Measurements from ENCODE around the gene PFDN1. TPM values are rescaled to one million over a fixed set of nuclear protein-coding genes. Genes with fewer than 3 reads are reported as not detected.

Gene PFDN1
- total RNA-seq, 1 experiment from 2014 or later, result 71.9 TPM

DNA sequence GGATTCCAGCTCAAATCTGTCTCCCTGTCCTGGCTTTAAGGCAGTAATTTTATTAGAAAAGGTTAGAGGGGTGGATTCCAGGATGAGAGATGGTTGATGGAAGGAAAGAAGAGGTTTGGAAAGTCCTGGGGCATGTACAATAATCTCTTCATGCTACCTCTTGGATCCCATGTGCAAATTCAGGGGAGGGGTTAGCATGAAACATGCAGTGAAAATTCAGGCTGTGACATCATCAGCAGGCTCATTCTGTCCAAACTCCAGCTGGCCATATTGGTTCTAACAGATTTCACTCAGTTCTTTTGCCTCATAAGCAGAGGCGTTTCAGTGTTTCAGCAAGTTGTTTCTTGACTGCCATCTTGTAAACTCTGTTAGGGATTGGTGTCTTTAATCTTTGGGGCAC lies 72.5 kb downstream of the PFDN1 start:
- intact Hi-C loops (cut with micrococcal nuclease; ENCODE audit: unreplicated experiment), result no loop called here
- TF ChIP-seq, protein P1, sequence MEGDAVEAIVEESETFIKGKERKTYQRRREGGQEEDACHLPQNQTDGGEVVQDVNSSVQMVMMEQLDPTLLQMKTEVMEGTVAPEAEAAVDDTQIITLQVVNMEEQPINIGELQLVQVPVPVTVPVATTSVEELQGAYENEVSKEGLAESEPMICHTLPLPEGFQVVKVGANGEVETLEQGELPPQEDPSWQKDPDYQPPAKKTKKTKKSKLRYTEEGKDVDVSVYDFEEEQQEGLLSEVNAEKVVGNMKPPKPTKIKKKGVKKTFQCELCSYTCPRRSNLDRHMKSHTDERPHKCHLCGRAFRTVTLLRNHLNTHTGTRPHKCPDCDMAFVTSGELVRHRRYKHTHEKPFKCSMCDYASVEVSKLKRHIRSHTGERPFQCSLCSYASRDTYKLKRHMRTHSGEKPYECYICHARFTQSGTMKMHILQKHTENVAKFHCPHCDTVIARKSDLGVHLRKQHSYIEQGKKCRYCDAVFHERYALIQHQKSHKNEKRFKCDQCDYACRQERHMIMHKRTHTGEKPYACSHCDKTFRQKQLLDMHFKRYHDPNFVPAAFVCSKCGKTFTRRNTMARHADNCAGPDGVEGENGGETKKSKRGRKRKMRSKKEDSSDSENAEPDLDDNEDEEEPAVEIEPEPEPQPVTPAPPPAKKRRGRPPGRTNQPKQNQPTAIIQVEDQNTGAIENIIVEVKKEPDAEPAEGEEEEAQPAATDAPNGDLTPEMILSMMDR (IDR thresholded peaks at IDR 0.05; ENCODE audit: unreplicated experiment), result no peak
- H3K9me3 Mint-ChIP-seq (ENCODE audit: low read depth, unreplicated experiment), result no peaks in the 10 kb centered on the region
- CTCF ChIA-PET, result no interaction called here
- H3K4me3 Mint-ChIP-seq (ENCODE audit: low read depth, unreplicated experiment), result no peak overlapping the region
- H3K27me3 Mint-ChIP-seq (ENCODE audit: unreplicated experiment), result no peaks in the 10 kb centered on the region
- no peak for DNase-seq
- peaks cover 6% of the 10 kb centered on the region for H3K36me3 Mint-ChIP-seq (ENCODE audit: insufficient read depth, unreplicated experiment)
- H3K4me1 Mint-ChIP-seq (ENCODE audit: low read depth, unreplicated experiment), result peaks cover 9% of the 10 kb centered on the region
- no peak overlapping the region for H3K27ac Mint-ChIP-seq (ENCODE audit: unreplicated experiment)
- BruUV-seq (replicated peaks), result no TSS peak

DNA sequence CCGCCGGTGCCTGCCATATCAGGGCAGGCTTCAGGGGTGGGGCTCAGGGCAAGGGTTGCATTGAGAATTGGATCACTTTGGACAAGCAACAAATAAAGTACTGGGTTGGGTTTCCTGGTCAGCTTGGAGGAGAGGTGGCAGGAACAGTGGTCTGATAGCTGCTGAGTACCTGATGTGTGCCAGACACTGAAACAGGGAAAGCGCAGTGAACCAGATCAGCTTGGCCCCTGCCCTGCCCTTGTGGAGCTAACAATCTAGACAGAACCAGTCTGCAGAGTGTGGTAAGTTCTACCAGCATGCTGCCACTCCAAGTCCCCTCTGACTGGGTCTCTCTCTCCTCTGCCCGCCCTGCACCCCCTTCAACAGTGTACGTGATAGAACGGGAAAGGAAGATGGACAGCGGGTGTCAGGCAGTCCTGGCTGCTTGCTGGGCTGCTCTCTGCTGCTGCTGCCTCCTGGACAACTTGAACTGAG lies 74.5 kb downstream of the PFDN1 start:
- Mint-ChIP-seq H3K9me3 (ENCODE audit: low read depth, unreplicated experiment) (no peaks in the 10 kb centered on the region), H3K4me3 (ENCODE audit: low read depth, unreplicated experiment) (no peak overlapping the region), H3K27ac (ENCODE audit: unreplicated experiment) (no peak overlapping the region), H3K4me1 (ENCODE audit: low read depth, unreplicated experiment) (peaks cover 6% of the 10 kb centered on the region), H3K27me3 (ENCODE audit: unreplicated experiment) (no peaks in the 10 kb centered on the region), H3K36me3 (ENCODE audit: insufficient read depth, unreplicated experiment) (peaks cover 6% of the 10 kb centered on the region)
- CTCF ChIA-PET, result no interaction called here
- DNase-seq, result no peak
- no TSS peak for BruUV-seq (replicated peaks)
- intact Hi-C loops (cut with micrococcal nuclease; ENCODE audit: unreplicated experiment), result loop anchor here (5.0 kb wide), 1 partner anchor 46 kb away; no protein-coding TSS in a partner anchor
- TF ChIP-seq, protein P1 (IDR thresholded peaks at IDR 0.05; ENCODE audit: unreplicated experiment), result no peak

DNA sequence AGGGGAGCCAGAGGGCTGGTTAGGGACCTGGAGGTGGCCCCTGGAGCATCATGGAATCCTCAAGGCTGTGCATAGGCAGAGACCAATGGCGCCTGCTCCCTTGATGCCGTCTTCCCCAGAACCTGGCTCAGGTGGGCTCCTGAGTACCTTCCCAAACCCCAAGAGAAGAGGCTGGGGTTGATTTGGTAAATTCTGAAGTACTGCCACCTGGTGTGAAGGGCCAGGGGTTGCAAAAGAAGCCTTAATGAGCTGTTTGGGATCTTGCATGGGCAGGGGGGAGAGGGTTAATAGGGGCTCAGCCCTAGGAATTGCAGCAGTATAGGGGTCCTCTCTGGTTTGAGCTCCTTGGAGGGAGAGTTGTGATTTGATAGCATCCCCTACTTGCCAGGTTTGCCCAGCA lies 75.9 kb downstream of the PFDN1 start:
- TF ChIP-seq, protein P1 (IDR thresholded peaks at IDR 0.05; ENCODE audit: unreplicated experiment), result no peak
- Mint-ChIP-seq H3K4me1 (ENCODE audit: low read depth, unreplicated experiment) (peaks cover 19% of the 10 kb centered on the region), H3K9me3 (ENCODE audit: low read depth, unreplicated experiment) (peaks cover 2% of the 10 kb centered on the region), H3K27ac (ENCODE audit: unreplicated experiment) (no peak overlapping the region), H3K36me3 (ENCODE audit: insufficient read depth, unreplicated experiment) (peaks cover 10% of the 10 kb centered on the region), H3K27me3 (ENCODE audit: unreplicated experiment) (no peaks in the 10 kb centered on the region), H3K4me3 (ENCODE audit: low read depth, unreplicated experiment) (no peak overlapping the region)
- intact Hi-C loops (cut with micrococcal nuclease; ENCODE audit: unreplicated experiment), result loop anchor here (5.0 kb wide), 1 partner anchor 45 kb away; no protein-coding TSS in a partner anchor
- CTCF ChIA-PET, result interaction anchor here (0.6 kb wide), 1 partner anchor 93 kb away, joined by 3 read pairs; no protein-coding TSS in a partner anchor
- DNase-seq, result no peak
- no TSS peak for BruUV-seq (replicated peaks)

DNA sequence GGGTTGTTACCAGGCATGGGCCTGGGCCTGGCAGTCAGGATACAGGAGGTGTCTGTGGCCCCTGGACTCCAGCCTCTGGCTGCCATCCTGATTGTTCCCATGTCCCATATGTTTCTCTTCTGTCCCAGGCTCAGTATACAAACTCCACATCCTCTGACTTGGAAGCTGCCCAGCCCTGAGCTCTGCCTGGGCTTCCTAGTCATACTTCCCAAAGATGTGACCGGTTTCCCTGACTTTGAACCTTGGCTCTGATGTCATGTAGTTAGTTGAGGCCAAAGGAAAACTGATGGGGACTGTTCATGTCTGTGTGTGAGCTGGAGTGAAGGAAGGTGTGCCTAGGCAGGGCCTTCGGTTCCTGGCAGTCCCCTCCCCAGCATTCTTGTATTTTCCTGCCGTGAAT lies 77.5 kb downstream of the PFDN1 start:
- H3K36me3 Mint-ChIP-seq (ENCODE audit: insufficient read depth, unreplicated experiment), result peaks cover 7% of the 10 kb centered on the region
- no peaks in the 10 kb centered on the region for H3K27me3 Mint-ChIP-seq (ENCODE audit: unreplicated experiment)
- H3K4me1 Mint-ChIP-seq (ENCODE audit: low read depth, unreplicated experiment), result peaks cover 35% of the 10 kb centered on the region
- H3K27ac Mint-ChIP-seq (ENCODE audit: unreplicated experiment), result no peak overlapping the region
- H3K9me3 Mint-ChIP-seq (ENCODE audit: low read depth, unreplicated experiment), result peaks cover 4% of the 10 kb centered on the region
- DNase-seq, result no peak
- H3K4me3 Mint-ChIP-seq (ENCODE audit: low read depth, unreplicated experiment), result no peak overlapping the region
- intact Hi-C loops (cut with micrococcal nuclease; ENCODE audit: unreplicated experiment), result loop anchor here (5.0 kb wide), 1 partner anchor 43 kb away; no protein-coding TSS in a partner anchor
- CTCF ChIA-PET, result no interaction called here
- TF ChIP-seq, protein P1 (IDR thresholded peaks at IDR 0.05; ENCODE audit: unreplicated experiment), result no peak
- BruUV-seq (replicated peaks), result no TSS peak

Measured in Calu3 (cell line).